ENCODE data around the gene TMEM45B.
"Not testable (repeated sequence)": the region's sequence is repeated elsewhere in the genome, so short reads cannot be mapped to it uniquely, and the experiment has no call there.

TMEM45B gene

GRCh38 chr11:129815596-129816461 is at the start of gene TMEM45B:
Gene TMEM45B (plus strand): TSS chr11:129815848. CDS start chr11:129852483, 36,635 bp downstream.
- peak; percentile 32 to 54 for DNase-seq

- DNase-seq, result peak; percentile 24 to 25
Measured at GRCh38 chr11:129766898-129767604, 48.6 kb upstream of the TMEM45B start.

GRCh38 chr11:129767827-129768226 is 47.8 kb upstream of the TMEM45B start:
- no peak for DNase-seq

GRCh38 chr11:129768356-129768755 is 47.3 kb upstream of the TMEM45B start:
- no peak for DNase-seq

- no peak for DNase-seq
Measured at GRCh38 chr11:129769059-129769458, 46.6 kb upstream of the TMEM45B start.

GRCh38 chr11:129770993-129771392 is 44.7 kb upstream of the TMEM45B start:
- DNase-seq, result no peak

GRCh38 chr11:129771456-129771855 is 44.2 kb upstream of the TMEM45B start:
- DNase-seq, result not testable (repeated sequence)

GRCh38 chr11:129778877-129779276 is 36.8 kb upstream of the TMEM45B start:
- no peak for DNase-seq

GRCh38 chr11:129779342-129779741 is 36.3 kb upstream of the TMEM45B start:
- no peak for DNase-seq

- DNase-seq, result no peak
Measured at GRCh38 chr11:129785383-129786111, 30.1 kb upstream of the TMEM45B start.

- not testable (repeated sequence) for DNase-seq
Measured at GRCh38 chr11:129786112-129786416, 29.6 kb upstream of the TMEM45B start.

- DNase-seq, result no peak
Measured at GRCh38 chr11:129787532-129788155, 28.0 kb upstream of the TMEM45B start.

GRCh38 chr11:129788278-129788677 is 27.4 kb upstream of the TMEM45B start:
- DNase-seq, result no peak

- no peak for DNase-seq
Measured at GRCh38 chr11:129790106-129790505, 25.5 kb upstream of the TMEM45B start.

GRCh38 chr11:129791515-129791914 is 24.1 kb upstream of the TMEM45B start:
- no peak for DNase-seq

GRCh38 chr11:129792663-129793062 is 23.0 kb upstream of the TMEM45B start:
- no peak for DNase-seq

- DNase-seq, result no peak
Measured at GRCh38 chr11:129795089-129795488, 20.6 kb upstream of the TMEM45B start.

- DNase-seq, result no peak
Measured at GRCh38 chr11:129798212-129798611, 17.4 kb upstream of the TMEM45B start.

GRCh38 chr11:129800162-129800561 is 15.5 kb upstream of the TMEM45B start:
- not testable (repeated sequence) for DNase-seq

GRCh38 chr11:129800655-129801054 is 15.0 kb upstream of the TMEM45B start:
- DNase-seq, result no peak

- DNase-seq, result no peak
Measured at GRCh38 chr11:129803533-129803932, 12.1 kb upstream of the TMEM45B start.

GRCh38 chr11:129804012-129804411 is 11.6 kb upstream of the TMEM45B start:
- DNase-seq, result no peak

GRCh38 chr11:129808241-129808640 is 7.4 kb upstream of the TMEM45B start:
- not testable (repeated sequence) for DNase-seq

Data from stimulated activated CD4-positive, alpha-beta T cell treated with anti-CD3 and anti-CD28 coated beads, Interleukin-2, amount 100 ng/mL, for 24 hours (primary cell).